PFSK-1 (cell line): Measurements from ENCODE around the gene AAK1.

Experiments used
- POLR2AphosphoS5 ChIP-seq: IDR thresholded peaks from 2 replicates; pipeline ENCODE4 v1.6.1; 2012; ENCODE audit warnings: low read depth, mild to moderate bottlenecking, control low read depth, low read length, moderate library complexity
- REST ChIP-seq, 2 experiments: IDR thresholded peaks; 2 replicates each; pipeline versions ENCODE4 v1.6.1 to v1.8.0; 2011 to 2012; ENCODE audit warnings: low read depth in 2 of 2, low read length in 2 of 2, control low read depth in 1 of 2, inconsistent platforms in 1 of 2, mild to moderate bottlenecking in 1 of 2, moderate library complexity in 1 of 2; ENCODE audit not compliant: insufficient read depth in 1 of 2
- SIN3A ChIP-seq: IDR thresholded peaks from 2 replicates; pipeline ENCODE4 v1.6.1; 2012; ENCODE audit warnings: mild to moderate bottlenecking, low read length, moderate library complexity, borderline replicate concordance; ENCODE audit not compliant: insufficient read depth
- TAF1 ChIP-seq: IDR thresholded peaks from 2 replicates; pipeline ENCODE4 v1.6.1; 2012; ENCODE audit warnings: low read length, control low read depth, borderline replicate concordance; ENCODE audit not compliant: insufficient read depth

GRCh38 chr2:69489793-69490192 lies 153.7 kb downstream of the AAK1 start:
- TF ChIP-seq POLR2AphosphoS5 (no peak), REST (IDR thresholded peaks at IDR 0.05; ENCODE audit: insufficient read depth in 1 of 2, low read depth in 2 of 2, low read length in 2 of 2) (no peak), SIN3A (no peak), TAF1 (no peak)
